ENCODE data around the gene GSPT2.

GSPT2 gene

DNA sequence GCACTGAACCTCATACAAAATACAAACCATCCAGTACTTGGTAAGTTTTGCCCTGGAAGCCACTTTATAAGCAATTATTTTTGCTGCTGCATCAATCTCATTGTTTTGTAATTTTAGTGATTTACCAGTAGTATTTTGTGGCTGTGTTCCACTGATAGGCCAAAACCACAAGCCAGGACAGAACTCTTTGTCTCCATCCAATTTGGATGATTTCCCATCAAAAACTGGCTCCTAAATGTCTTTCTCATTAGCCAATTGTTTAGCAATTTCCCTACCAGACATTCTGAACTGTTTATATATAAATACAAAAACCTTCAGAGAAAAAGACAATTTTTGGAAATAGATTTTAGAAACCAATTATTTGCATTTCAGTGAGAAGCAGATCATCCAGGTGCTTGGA lies 4.4 kb downstream of the GSPT2 start:
- no peak overlapping the region for H3K27ac ChIP-seq
- TF ChIP-seq, protein P1, sequence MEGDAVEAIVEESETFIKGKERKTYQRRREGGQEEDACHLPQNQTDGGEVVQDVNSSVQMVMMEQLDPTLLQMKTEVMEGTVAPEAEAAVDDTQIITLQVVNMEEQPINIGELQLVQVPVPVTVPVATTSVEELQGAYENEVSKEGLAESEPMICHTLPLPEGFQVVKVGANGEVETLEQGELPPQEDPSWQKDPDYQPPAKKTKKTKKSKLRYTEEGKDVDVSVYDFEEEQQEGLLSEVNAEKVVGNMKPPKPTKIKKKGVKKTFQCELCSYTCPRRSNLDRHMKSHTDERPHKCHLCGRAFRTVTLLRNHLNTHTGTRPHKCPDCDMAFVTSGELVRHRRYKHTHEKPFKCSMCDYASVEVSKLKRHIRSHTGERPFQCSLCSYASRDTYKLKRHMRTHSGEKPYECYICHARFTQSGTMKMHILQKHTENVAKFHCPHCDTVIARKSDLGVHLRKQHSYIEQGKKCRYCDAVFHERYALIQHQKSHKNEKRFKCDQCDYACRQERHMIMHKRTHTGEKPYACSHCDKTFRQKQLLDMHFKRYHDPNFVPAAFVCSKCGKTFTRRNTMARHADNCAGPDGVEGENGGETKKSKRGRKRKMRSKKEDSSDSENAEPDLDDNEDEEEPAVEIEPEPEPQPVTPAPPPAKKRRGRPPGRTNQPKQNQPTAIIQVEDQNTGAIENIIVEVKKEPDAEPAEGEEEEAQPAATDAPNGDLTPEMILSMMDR (conservative IDR thresholded peaks at IDR 0.05), result no peak

DNA sequence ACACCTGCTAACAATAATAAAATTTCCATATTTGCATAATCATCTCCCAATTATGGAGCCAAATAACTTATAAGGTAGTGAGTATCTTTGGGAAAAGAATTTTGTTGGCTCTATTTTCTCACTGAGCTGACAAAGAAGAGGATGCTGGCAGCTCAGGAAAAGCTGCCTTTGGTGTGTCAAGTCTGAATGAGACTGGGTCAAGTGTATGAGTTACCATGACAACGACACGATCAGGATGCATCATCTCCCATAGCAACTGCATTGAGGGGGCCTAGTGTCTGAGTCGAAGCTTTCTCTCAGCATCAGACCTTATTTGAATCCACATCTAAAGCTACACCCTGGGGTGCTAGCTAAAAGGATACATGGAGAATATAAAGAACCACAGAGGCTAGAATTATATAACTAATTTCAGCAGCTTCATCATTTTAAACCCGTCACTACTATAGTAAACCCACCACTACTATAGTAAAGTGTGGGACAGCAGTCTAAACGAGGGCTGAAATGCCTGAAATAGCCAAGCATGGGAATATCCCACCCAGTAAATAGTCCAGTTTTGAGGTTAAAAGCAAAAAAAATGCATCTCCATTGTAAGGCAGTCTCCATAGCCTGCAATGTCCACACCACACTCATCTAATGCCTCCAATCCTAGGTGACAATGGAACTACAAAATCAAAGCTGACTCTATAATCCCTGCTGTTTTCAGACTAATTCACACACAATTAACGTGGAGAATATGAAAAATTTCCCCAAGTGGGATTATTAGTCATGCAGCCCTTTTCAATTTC lies 16.0 kb downstream of the GSPT2 start:
- no peak overlapping the region for H3K27ac ChIP-seq
- TF ChIP-seq, protein P1 (conservative IDR thresholded peaks at IDR 0.05), result no peak

DNA sequence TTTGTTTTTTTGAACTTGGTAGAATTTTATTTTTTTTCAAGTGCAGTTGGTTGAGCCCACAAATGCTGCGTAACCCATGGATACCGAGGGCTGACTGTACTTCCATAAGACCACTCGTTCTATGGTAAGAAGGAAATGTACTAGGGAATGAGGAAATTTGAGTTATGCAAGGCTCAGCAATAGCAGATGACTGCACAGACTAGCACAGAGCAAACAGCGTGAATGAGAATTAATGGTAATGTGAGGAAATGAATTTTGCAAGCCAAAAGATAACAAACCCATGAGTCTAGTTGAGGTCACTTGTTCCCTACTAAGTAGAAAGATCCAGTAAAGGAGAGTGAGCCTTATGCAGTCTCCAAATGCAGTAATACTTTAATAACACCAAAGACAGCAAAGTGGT lies 17.4 kb downstream of the GSPT2 start:
- TF ChIP-seq, protein P1 (conservative IDR thresholded peaks at IDR 0.05), result no peak

DNA sequence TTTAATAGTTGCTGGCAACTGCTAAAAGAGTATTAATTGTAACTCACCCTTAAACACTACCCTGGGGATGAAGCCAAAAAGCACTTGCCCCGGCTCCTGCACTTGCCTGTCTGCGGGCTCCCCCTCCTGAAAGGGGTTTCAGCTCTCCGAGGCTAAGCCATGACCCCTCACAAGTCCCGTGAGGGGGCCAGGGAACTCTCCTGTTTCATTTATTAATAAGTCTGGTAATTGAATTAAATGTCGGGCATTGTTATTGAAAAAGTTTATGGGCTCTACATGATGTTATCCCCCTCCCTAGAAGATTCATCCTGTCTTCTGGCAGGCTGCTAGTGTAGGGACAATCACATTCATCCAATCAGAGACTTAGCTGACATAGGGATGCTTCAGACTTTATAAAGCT lies 23.3 kb downstream of the GSPT2 start:
- TF ChIP-seq, protein P1 (conservative IDR thresholded peaks at IDR 0.05), result no peak
- no peak overlapping the region for H3K27ac ChIP-seq

More for the DNA sequence above, 17.4 kb downstream of the GSPT2 start:
- H3K27ac ChIP-seq, result no peak overlapping the region

DNA sequence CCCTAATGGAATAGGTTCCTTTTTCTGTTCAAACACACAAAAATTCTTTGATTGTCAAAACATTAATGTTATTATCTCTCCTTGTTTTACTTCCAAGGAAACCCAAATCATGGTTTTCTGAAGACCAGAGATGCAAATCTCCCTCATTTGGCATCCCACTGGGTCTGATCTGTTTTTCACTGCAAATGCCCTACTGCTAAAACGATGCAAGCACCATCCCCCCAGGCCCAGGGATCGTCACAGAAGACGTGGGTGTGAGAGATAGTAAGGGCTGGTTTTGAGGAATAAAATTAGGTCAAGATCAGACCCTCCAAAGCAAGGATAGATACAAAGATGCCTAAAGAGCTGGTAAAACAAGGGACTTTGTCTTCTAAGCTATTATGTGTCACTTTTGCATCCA lies 33.6 kb downstream of the GSPT2 start:
- TF ChIP-seq, protein P1 (conservative IDR thresholded peaks at IDR 0.05), result no peak
- no peak overlapping the region for H3K27ac ChIP-seq

DNA sequence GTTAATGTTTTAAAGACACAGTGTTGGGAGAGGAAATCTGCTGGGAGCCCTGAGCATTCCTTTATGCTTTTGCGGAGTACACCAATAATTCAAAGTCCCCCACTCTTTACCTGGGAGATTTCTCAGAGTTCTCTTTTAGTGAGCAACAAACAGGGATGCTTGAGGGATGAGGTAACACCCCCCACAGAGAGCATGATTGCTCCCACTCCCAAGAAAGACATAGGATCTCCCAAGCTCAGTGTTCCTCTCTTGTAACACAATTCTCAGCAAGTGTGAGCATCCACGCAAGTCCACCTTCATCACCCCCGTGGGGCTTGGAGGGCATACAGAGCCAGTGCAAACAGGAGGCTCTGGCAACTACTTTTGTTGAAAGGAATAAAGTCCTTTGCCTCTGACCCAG lies 36.1 kb downstream of the GSPT2 start:
- H3K27ac ChIP-seq, result no peak overlapping the region
- TF ChIP-seq, protein P1 (conservative IDR thresholded peaks at IDR 0.05), result no peak

DNA sequence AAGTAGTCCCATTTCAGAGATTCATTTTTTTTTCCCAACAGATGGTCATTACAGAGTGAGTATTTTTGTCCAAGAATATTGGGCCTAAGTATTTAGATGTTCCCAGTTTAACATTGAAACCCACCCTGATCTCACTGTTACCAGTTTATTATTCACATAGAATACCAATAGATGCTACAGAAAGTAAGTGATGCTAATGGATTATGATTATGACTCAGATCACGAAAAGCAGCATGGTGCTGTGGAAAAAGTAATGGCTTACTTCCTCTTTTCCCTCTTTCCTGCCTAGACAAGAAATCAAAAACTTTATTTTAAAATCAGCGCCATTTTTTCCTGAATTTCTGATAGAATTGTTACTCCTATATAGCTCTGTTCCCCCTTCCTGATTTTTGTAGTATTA lies 51.9 kb downstream of the GSPT2 start:
- no peak overlapping the region for H3K27ac ChIP-seq
- TF ChIP-seq, protein P1 (conservative IDR thresholded peaks at IDR 0.05), result no peak

Measured in VCaP (cell line).